Esophagus muscularis mucosa (tissue), 4 donors: Measurements from ENCODE around the gene CASP12. TPM values are rescaled to one million over a fixed set of nuclear protein-coding genes. Genes with fewer than 3 reads are reported as not detected.

Experiments used
- DNase-seq: peaks from one replicate; pipeline ENCODE4 v3.0.0-alpha.2; 2017; ENCODE audit errors: extremely low spot score
- H3K27ac ChIP-seq, 4 donors: fragments of 200-600 bp; sonication (generic); replicated peaks in 1 of 4; 1 replicate in 3 of 4; 2 replicates in 1 of 4; pipeline ENCODE4 v1.5.1; 2016 to 2019; ENCODE audit warnings: mild to moderate bottlenecking in 1 of 4
- H3K27me3 ChIP-seq, 4 donors: fragments of 200-600 bp; sonication (generic); one replicate each; pipeline versions ENCODE4 v1.5.1 to v1.6.0; 2016 to 2019
- H3K36me3 ChIP-seq, 4 donors: fragments of 200-600 bp; sonication (generic); one replicate each; pipeline ENCODE4 v1.5.1; 2016 to 2019
- H3K4me1 ChIP-seq, 4 donors: fragments of 200-600 bp; sonication (generic); one replicate each; pipeline ENCODE4 v1.5.1; 2016 to 2019
- H3K4me3 ChIP-seq, 4 donors: fragments of 200-600 bp; sonication (generic); 1 replicate in 2 of 4; 2 replicates in 2 of 4; pipeline ENCODE4 v1.5.1; 2016 to 2019; ENCODE audit warnings: mild to moderate bottlenecking in 4 of 4, moderate library complexity in 1 of 4
- H3K9me3 ChIP-seq, 4 donors: fragments of 200-600 bp; sonication (generic); 1 replicate in 3 of 4; 2 replicates in 1 of 4; pipeline ENCODE4 v1.5.1; 2016 to 2019
- CTCF ChIP-seq, 3 experiments: fragments of 200-600 bp in 2 of 3; fragments of 450-650 bp in 1 of 3; sonication (generic) in 2 of 3; IDR thresholded peaks; one replicate each; pipeline ENCODE4 v1.5.1; 2017 to 2019; ENCODE audit warnings: antibody characterized with exemption in 3 of 3, mild to moderate bottlenecking in 2 of 3, moderate library complexity in 1 of 3
- EP300 ChIP-seq: sonication (generic); formaldehyde crosslinking; IDR thresholded peaks from one replicate; pipeline ENCODE4 v1.6.1; 2017; ENCODE audit warnings: antibody characterized with exemption
- POLR2A ChIP-seq: fragments of 450-650 bp; IDR thresholded peaks from one replicate; pipeline ENCODE4 v1.6.1; 2017; ENCODE audit warnings: antibody characterized with exemption, moderate library complexity, mild to moderate bottlenecking, low read depth
- POLR2AphosphoS5 ChIP-seq, 2 donors: sonication (generic); formaldehyde crosslinking; IDR thresholded peaks; one replicate each; pipeline ENCODE4 v1.6.1; 2017; ENCODE audit warnings: antibody characterized with exemption in 2 of 2
- WGBS: methylation state at CpG from one replicate; pipeline ENCODE4 v1.1.5; 2018; 5-methylcytosine and 5-hydroxymethylcytosine counted together
- intact Hi-C: fragments of 100-400 bp; cut with DNase I; formaldehyde crosslinking; loops from one replicate; pipeline ENCODE4 v1.15.1; 2023
- total RNA-seq, 4 donors: library from RNA; depleted of rRNA; stranded (reverse); fragments of >200 nt; gene quantifications; one replicate each; pipeline versions ENCODE4 v1.1.0 to v1.2.1, GENCODE V29; 2016

CASP12 gene
- total RNA-seq, 4 donors from 2014 or later, result 0.69 to 2.6 (median 1.4) TPM

GRCh38 chr11:104858882-104859775, 39.1 kb downstream of the CASP12 start:
- no peaks in the 10 kb centered on the region for H3K9me3 ChIP-seq
- WGBS, result 84% methylated on average over 7 of the region's 7 CpGs
- no peaks in the 10 kb centered on the region for H3K36me3 ChIP-seq
- intact Hi-C loops, result no loop called here
- no peak for DNase-seq
- no peaks in the 10 kb centered on the region for H3K27me3 ChIP-seq
- no peaks in the 10 kb centered on the region for H3K4me1 ChIP-seq
- TF ChIP-seq POLR2A, result no peak
- no peak for TF ChIP-seq POLR2AphosphoS5 (IDR thresholded peaks at IDR 0.05)
- no peak for TF ChIP-seq EP300
- TF ChIP-seq CTCF (IDR thresholded peaks at IDR 0.05), result no peak
- H3K27ac ChIP-seq, result no peak overlapping the region
- H3K4me3 ChIP-seq, result no peak overlapping the region

GRCh38 chr11:104856607-104857006, 41.7 kb downstream of the CASP12 start:
- intact Hi-C loops, result no loop called here
- Histone ChIP-seq H3K9me3 (no peaks in the 10 kb centered on the region), H3K36me3 (no peaks in the 10 kb centered on the region), H3K27me3 (no peaks in the 10 kb centered on the region), H3K4me1 (no peaks in the 10 kb centered on the region), H3K27ac (no peak overlapping the region), H3K4me3 (no peak overlapping the region)
- no peak for TF ChIP-seq POLR2AphosphoS5 (IDR thresholded peaks at IDR 0.05)
- no peak for TF ChIP-seq EP300
- TF ChIP-seq CTCF (IDR thresholded peaks at IDR 0.05), result no peak
- no peak for TF ChIP-seq POLR2A
- DNase-seq, result no peak

- TF ChIP-seq EP300, result no peak
- no peak for TF ChIP-seq CTCF (IDR thresholded peaks at IDR 0.05)
- TF ChIP-seq POLR2A, result no peak
- no peak for TF ChIP-seq POLR2AphosphoS5 (IDR thresholded peaks at IDR 0.05)
- H3K4me1 ChIP-seq, result no peaks in the 10 kb centered on the region
- 89% methylated on average over 2 of the region's 2 CpGs for WGBS
- H3K36me3 ChIP-seq, result no peaks in the 10 kb centered on the region
- H3K4me3 ChIP-seq, result no peak overlapping the region
- no peak overlapping the region for H3K27ac ChIP-seq
- intact Hi-C loops, result no loop called here
- H3K27me3 ChIP-seq, result no peaks in the 10 kb centered on the region
- no peak for DNase-seq
- no peaks in the 10 kb centered on the region for H3K9me3 ChIP-seq
These were observed 42.3 kb downstream of the CASP12 start for GRCh38 chr11:104855965-104856364.

GRCh38 chr11:104853276-104853675, 45.0 kb downstream of the CASP12 start:
- WGBS, result 99% methylated on average over 3 of the region's 3 CpGs
- no peak for DNase-seq
- H3K4me3 ChIP-seq, result no peak overlapping the region
- H3K4me1 ChIP-seq, result no peaks in the 10 kb centered on the region
- no peak overlapping the region for H3K27ac ChIP-seq
- H3K9me3 ChIP-seq, result no peaks in the 10 kb centered on the region
- intact Hi-C loops, result no loop called here
- no peaks in the 10 kb centered on the region for H3K36me3 ChIP-seq
- H3K27me3 ChIP-seq, result no peaks in the 10 kb centered on the region
- TF ChIP-seq EP300, result no peak
- TF ChIP-seq CTCF (IDR thresholded peaks at IDR 0.05), result no peak
- TF ChIP-seq POLR2AphosphoS5 (IDR thresholded peaks at IDR 0.05), result no peak
- TF ChIP-seq POLR2A, result no peak

GRCh38 chr11:104852811-104853210, 45.4 kb downstream of the CASP12 start:
- H3K9me3 ChIP-seq, result no peaks in the 10 kb centered on the region
- no peaks in the 10 kb centered on the region for H3K4me1 ChIP-seq
- no peak overlapping the region for H3K27ac ChIP-seq
- intact Hi-C loops, result no loop called here
- no peak for DNase-seq
- H3K27me3 ChIP-seq, result no peaks in the 10 kb centered on the region
- TF ChIP-seq POLR2AphosphoS5 (IDR thresholded peaks at IDR 0.05) (no peak), POLR2A (no peak), EP300 (no peak), CTCF (IDR thresholded peaks at IDR 0.05) (no peak)
- H3K4me3 ChIP-seq, result no peak overlapping the region
- 95% methylated on average over 1 of the region's 1 CpG for WGBS
- no peaks in the 10 kb centered on the region for H3K36me3 ChIP-seq
